ENCODE data around the gene UCK2. TPM values are rescaled to one million over a fixed set of nuclear protein-coding genes. Genes with fewer than 3 reads are reported as not detected.

Gene UCK2
- total RNA-seq, 1 experiment from 2014 or later = 77.9 TPM

GRCh38 chr1:165930961-165931360, 103.5 kb downstream of the UCK2 start:
- Histone ChIP-seq H4K91ac (ENCODE audit: insufficient read length, low read depth, low read length) (no peak overlapping the region), H3K56ac (ENCODE audit: insufficient read length, low read depth, low read length) (no peak overlapping the region), H2BK5ac (ENCODE audit: insufficient read length, low read length) (no peak overlapping the region), H3K27ac (ENCODE audit: insufficient read length, low read depth, low read length) (no peak overlapping the region), H4K5ac (ENCODE audit: insufficient read length, low read depth, low read length) (no peak overlapping the region), H3K79me1 (ENCODE audit: insufficient read depth, low read depth, low read length, poor library complexity, severe bottlenecking) (no peaks in the 10 kb centered on the region), H3K9me3 (ENCODE audit: control insufficient read depth, low read depth, low read length) (no peaks in the 10 kb centered on the region), H2BK15ac (ENCODE audit: low read depth, low read length) (no peak overlapping the region), H2BK20ac (ENCODE audit: low read depth, low read length, poor library complexity, severe bottlenecking) (no peak overlapping the region), H2AFZ (ENCODE audit: low read length) (no peak overlapping the region), H3K27me3 (ENCODE audit: insufficient read depth, low read length) (no peaks in the 10 kb centered on the region), H4K20me1 (ENCODE audit: control insufficient read depth, insufficient read depth, insufficient read length) (no peaks in the 10 kb centered on the region), H3T11ph (ENCODE audit: low read length) (no peak overlapping the region), H3K4me2 (ENCODE audit: insufficient read depth, insufficient read length, low read length) (no peak overlapping the region), H3K23ac (ENCODE audit: insufficient read length, low read depth, low read length) (no peak overlapping the region), H3K4me1 (ENCODE audit: insufficient read depth, low read length) (peaks cover 3% of the 10 kb centered on the region; the same call in 1 of the 2 replicates), H4K8ac (replicated peaks; ENCODE audit: insufficient read length, low read depth, low read length) (no peak overlapping the region), H3K23me2 (ENCODE audit: insufficient read length, low read depth, low read length, poor library complexity, severe bottlenecking) (no peaks in the 10 kb centered on the region), H3K18ac (ENCODE audit: insufficient read length, low read depth, low read length) (no peak overlapping the region), H3K14ac (ENCODE audit: insufficient read depth, low read length) (no peak overlapping the region), H2BK120ac (ENCODE audit: low read depth, low read length, poor library complexity, severe bottlenecking) (no peak overlapping the region), H3K9ac (ENCODE audit: extremely low read depth, insufficient read length, low read length) (no peak overlapping the region), H2AK5ac (ENCODE audit: insufficient read length, low read length) (no peak overlapping the region), H3K4ac (ENCODE audit: low read depth, low read length) (no peak overlapping the region), H2BK12ac (ENCODE audit: insufficient read length, low read depth, low read length) (no peak overlapping the region), H3K79me2 (ENCODE audit: insufficient read depth, low read length) (no peaks in the 10 kb centered on the region)
- Mint-ChIP-seq H3K9me3 (no peaks in the 10 kb centered on the region), H3K27ac (no peak overlapping the region), H3K4me3 (no peak overlapping the region), H3K4me1 (peaks cover 17% of the 10 kb centered on the region in 2 experiments), H3K27me3 (ENCODE audit: low read depth) (peaks cover 9% of the 10 kb centered on the region), H3K36me3 (ENCODE audit: insufficient read depth in 1 of 3, low read depth in 3 of 3) (no peaks in the 10 kb centered on the region)
- DNase-seq = no peak
- WGBS (ENCODE audit: extremely low coverage, insufficient read length, low lambda C conversion rate) = no CpG with 5 or more reads among the region's 1 CpG
- no peak for TF ChIP-seq CTCF (conservative IDR thresholded peaks at IDR 0.05)
